ENCODE results near the gene GP1BB. TPM values are rescaled to one million over a fixed set of nuclear protein-coding genes. Genes with fewer than 3 reads are reported as not detected.

Gene GP1BB
- total RNA-seq, 1 experiment from 2014 or later = 4.3 TPM

DNA sequence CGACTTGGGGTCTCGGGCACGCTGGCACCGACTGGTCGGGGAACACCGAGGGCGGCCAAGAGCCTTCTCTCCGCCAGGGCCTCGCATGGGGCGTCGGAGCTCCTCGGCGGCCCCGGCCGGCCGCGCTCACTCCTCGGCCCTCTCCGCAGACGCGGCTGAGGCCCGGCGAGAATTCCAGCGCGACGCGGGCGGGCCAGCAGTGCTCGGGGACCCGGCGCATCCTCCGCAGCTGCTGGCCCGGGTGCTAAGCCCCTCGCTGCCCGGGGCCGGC lies 42.8 kb downstream of the GP1BB start:
- Mint-ChIP-seq H3K4me1 (peaks cover 30% of the 10 kb centered on the region), H3K4me3 (no peak overlapping the region), H3K9me3 (no peaks in the 10 kb centered on the region), H3K27ac (no peak overlapping the region), H3K27me3 (ENCODE audit: low read depth) (peaks cover 91% of the 10 kb centered on the region), H3K36me3 (no peaks in the 10 kb centered on the region)
- ChIA-PET POLR2A (no interaction called here), CTCF (interaction anchor here (1.4 to 5.4 kb wide), 7 partner anchors 11 to 144 kb away, joined by 3 to 44 read pairs (median 6); partner anchors contain the start of gene GP1BB)
- DNase-seq (ENCODE audit: low spot score) (peak; percentile 41), ATAC-seq (peak; percentile 1; the same call in 1 of the 2 replicates)
- TF ChIP-seq MXD4 (CRISPR knock-in tag; IDR thresholded peaks at IDR 0.05; ENCODE audit: borderline replicate concordance) = no peak

DNA sequence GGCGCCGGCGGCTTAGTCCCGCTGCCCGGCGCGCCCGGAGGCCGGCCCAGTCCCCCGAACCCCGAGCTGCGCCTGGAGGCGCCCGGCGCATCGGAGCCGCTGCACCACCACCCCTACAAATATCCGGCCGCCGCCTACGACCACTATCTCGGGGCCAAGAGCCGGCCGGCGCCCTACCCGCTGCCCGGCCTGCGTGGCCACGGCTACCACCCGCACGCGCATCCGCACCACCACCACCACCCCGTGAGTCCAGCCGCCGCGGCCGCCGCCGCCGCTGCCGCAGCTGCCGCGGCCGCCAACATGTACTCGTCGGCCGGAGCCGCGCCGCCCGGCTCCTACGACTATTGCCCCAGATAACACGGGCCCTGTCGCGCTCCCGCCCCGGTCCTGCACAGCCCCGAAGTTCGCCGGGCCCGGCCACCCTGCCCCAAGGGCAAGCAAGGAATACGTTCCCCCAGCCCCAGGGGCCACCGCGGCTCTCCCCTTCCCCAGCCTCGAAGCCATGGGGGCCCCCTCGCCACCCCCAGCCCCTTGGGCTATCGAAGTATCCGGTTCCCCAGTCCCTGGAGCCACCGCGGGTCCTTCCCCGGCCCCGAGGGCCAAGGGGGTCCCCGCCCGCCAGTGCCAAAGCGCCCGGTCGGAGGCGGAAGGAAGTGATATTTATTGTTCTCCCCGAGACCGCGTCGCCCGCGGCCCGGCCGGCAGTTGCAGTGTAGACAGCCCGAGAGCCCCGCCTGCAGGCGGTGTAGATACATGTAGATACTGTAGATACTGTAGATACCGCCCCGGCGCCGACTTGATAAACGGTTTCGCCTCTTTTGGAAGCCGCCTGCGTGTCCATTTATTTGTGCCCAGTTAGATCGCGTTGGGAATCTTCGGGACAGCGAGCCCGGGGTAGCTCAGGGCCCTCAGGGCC lies 43.4 kb downstream of the GP1BB start:
- ATAC-seq (peak; percentile 21), DNase-seq (ENCODE audit: low spot score) (peak; percentile 73)
- POLR2A ChIA-PET = no interaction called here
- CTCF ChIA-PET = interaction anchor here (0.6 to 5.4 kb wide), 5 partner anchors 12 to 231 kb away, joined by 3 to 44 read pairs (median 4); partner anchors contain the start of gene GP1BB
- TF ChIP-seq ZNF671 (CRISPR knock-in tag; IDR thresholded peaks at IDR 0.05) (no peak), ETV6 (CRISPR knock-in tag; IDR thresholded peaks at IDR 0.05) (0 out of 2 replicates have a peak, but pooled peaks have one; percentile 27)
- TF ChIP-seq, protein P1, sequence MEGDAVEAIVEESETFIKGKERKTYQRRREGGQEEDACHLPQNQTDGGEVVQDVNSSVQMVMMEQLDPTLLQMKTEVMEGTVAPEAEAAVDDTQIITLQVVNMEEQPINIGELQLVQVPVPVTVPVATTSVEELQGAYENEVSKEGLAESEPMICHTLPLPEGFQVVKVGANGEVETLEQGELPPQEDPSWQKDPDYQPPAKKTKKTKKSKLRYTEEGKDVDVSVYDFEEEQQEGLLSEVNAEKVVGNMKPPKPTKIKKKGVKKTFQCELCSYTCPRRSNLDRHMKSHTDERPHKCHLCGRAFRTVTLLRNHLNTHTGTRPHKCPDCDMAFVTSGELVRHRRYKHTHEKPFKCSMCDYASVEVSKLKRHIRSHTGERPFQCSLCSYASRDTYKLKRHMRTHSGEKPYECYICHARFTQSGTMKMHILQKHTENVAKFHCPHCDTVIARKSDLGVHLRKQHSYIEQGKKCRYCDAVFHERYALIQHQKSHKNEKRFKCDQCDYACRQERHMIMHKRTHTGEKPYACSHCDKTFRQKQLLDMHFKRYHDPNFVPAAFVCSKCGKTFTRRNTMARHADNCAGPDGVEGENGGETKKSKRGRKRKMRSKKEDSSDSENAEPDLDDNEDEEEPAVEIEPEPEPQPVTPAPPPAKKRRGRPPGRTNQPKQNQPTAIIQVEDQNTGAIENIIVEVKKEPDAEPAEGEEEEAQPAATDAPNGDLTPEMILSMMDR (IDR thresholded peaks at IDR 0.05) = peak; percentile 30
- no peak overlapping the region for H3K27ac Mint-ChIP-seq
- peak overlapping the region; percentile 44 for H3K4me3 Mint-ChIP-seq
- peaks cover 27% of the 10 kb centered on the region for H3K4me1 Mint-ChIP-seq
- no peaks in the 10 kb centered on the region for H3K36me3 Mint-ChIP-seq
- H3K27me3 Mint-ChIP-seq (ENCODE audit: low read depth) = peaks cover 90% of the 10 kb centered on the region
- H3K9me3 Mint-ChIP-seq = no peaks in the 10 kb centered on the region

DNA sequence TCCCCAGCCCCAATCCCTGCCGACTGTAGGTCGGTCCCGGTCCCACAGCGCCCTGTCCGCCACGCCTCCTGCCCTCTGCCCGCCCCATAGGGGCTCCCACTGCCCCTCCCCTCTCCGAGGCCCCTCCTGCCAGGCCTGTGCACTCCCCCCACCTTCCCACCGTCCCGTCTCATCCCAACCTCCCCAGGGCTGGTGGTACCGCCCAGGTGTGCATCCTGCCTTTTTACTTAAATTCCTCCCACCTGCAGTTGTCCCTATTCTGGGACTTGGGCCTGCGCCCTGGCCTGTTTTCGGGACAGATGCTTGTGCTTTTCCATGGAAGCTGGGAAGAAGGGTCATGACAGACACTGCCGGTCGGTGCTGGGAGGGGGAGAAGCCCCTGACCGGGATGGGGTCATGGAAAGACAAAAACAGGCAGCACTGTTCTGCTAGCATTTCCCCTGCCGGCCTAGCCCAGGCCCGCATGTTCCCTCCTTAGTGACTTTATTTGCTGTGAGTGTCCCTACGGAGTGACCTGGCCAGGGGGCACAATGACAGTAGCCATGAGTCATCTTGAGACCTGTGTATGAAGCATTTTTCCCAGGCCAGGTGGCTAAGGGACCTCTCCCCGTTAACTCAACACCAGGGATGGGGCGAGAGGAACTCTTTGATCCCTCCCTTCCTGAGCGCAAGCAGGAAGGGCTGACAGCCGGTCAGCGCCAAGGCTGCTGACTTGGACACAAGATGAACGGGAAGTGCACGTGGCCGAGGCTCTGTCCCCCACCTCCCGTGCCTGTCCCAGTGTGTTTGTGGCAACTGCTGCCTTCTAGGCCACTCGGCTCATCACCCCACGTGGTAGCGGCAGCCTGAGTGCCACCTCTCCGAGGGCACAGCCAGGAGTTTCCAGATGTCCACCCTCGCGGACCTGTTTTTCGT lies 44.3 kb downstream of the GP1BB start:
- Mint-ChIP-seq H3K4me3 (peak overlapping the region; percentile 47), H3K36me3 (no peaks in the 10 kb centered on the region), H3K27me3 (ENCODE audit: low read depth) (peaks cover 90% of the 10 kb centered on the region), H3K9me3 (no peaks in the 10 kb centered on the region), H3K27ac (no peak overlapping the region), H3K4me1 (peaks cover 21% of the 10 kb centered on the region)
- peak; percentile 46 for ATAC-seq
- DNase-seq (ENCODE audit: low spot score) = peak; percentile 70
- POLR2A ChIA-PET = no interaction called here
- CTCF ChIA-PET = interaction anchor here (0.6 to 1.7 kb wide), 3 partner anchors 15 to 230 kb away, joined by 3 to 6 read pairs (median 3); partner anchors contain the start of gene GP1BB
- TF ChIP-seq FOXK1 (CRISPR knock-in tag; IDR thresholded peaks at IDR 0.05) (no peak), ZNF671 (CRISPR knock-in tag; IDR thresholded peaks at IDR 0.05) (no peak), MYBL2 (CRISPR knock-in tag; IDR thresholded peaks at IDR 0.05) (no peak), NR3C1 (CRISPR knock-in tag; conservative IDR thresholded peaks at IDR 0.05; ENCODE audit: low read depth) (no peak), OVOL2 (CRISPR knock-in tag; IDR thresholded peaks at IDR 0.05; ENCODE audit: borderline replicate concordance) (no peak), ATF1 (CRISPR knock-in tag; IDR thresholded peaks at IDR 0.05) (no peak), RORB (CRISPR knock-in tag; IDR thresholded peaks at IDR 0.05) (no peak), IRF2 (CRISPR knock-in tag; IDR thresholded peaks at IDR 0.05; ENCODE audit: borderline replicate concordance, low read depth) (no peak)
- TF ChIP-seq, protein P2, sequence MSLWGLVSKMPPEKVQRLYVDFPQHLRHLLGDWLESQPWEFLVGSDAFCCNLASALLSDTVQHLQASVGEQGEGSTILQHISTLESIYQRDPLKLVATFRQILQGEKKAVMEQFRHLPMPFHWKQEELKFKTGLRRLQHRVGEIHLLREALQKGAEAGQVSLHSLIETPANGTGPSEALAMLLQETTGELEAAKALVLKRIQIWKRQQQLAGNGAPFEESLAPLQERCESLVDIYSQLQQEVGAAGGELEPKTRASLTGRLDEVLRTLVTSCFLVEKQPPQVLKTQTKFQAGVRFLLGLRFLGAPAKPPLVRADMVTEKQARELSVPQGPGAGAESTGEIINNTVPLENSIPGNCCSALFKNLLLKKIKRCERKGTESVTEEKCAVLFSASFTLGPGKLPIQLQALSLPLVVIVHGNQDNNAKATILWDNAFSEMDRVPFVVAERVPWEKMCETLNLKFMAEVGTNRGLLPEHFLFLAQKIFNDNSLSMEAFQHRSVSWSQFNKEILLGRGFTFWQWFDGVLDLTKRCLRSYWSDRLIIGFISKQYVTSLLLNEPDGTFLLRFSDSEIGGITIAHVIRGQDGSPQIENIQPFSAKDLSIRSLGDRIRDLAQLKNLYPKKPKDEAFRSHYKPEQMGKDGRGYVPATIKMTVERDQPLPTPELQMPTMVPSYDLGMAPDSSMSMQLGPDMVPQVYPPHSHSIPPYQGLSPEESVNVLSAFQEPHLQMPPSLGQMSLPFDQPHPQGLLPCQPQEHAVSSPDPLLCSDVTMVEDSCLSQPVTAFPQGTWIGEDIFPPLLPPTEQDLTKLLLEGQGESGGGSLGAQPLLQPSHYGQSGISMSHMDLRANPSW (CRISPR knock-in tag; conservative IDR thresholded peaks at IDR 0.05; ENCODE audit: low read depth) = no peak
- TF ChIP-seq, protein P3, sequence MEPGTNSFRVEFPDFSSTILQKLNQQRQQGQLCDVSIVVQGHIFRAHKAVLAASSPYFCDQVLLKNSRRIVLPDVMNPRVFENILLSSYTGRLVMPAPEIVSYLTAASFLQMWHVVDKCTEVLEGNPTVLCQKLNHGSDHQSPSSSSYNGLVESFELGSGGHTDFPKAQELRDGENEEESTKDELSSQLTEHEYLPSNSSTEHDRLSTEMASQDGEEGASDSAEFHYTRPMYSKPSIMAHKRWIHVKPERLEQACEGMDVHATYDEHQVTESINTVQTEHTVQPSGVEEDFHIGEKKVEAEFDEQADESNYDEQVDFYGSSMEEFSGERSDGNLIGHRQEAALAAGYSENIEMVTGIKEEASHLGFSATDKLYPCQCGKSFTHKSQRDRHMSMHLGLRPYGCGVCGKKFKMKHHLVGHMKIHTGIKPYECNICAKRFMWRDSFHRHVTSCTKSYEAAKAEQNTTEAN (CRISPR knock-in tag; IDR thresholded peaks at IDR 0.05) = no peak
- TF ChIP-seq, protein P4, sequence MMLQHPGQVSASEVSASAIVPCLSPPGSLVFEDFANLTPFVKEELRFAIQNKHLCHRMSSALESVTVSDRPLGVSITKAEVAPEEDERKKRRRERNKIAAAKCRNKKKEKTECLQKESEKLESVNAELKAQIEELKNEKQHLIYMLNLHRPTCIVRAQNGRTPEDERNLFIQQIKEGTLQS (CRISPR knock-in tag; conservative IDR thresholded peaks at IDR 0.05) = no peak
- TF ChIP-seq, protein P5, sequence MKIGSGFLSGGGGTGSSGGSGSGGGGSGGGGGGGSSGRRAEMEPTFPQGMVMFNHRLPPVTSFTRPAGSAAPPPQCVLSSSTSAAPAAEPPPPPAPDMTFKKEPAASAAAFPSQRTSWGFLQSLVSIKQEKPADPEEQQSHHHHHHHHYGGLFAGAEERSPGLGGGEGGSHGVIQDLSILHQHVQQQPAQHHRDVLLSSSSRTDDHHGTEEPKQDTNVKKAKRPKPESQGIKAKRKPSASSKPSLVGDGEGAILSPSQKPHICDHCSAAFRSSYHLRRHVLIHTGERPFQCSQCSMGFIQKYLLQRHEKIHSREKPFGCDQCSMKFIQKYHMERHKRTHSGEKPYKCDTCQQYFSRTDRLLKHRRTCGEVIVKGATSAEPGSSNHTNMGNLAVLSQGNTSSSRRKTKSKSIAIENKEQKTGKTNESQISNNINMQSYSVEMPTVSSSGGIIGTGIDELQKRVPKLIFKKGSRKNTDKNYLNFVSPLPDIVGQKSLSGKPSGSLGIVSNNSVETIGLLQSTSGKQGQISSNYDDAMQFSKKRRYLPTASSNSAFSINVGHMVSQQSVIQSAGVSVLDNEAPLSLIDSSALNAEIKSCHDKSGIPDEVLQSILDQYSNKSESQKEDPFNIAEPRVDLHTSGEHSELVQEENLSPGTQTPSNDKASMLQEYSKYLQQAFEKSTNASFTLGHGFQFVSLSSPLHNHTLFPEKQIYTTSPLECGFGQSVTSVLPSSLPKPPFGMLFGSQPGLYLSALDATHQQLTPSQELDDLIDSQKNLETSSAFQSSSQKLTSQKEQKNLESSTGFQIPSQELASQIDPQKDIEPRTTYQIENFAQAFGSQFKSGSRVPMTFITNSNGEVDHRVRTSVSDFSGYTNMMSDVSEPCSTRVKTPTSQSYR (CRISPR knock-in tag; IDR thresholded peaks at IDR 0.05) = no peak
- TF ChIP-seq, protein P6, sequence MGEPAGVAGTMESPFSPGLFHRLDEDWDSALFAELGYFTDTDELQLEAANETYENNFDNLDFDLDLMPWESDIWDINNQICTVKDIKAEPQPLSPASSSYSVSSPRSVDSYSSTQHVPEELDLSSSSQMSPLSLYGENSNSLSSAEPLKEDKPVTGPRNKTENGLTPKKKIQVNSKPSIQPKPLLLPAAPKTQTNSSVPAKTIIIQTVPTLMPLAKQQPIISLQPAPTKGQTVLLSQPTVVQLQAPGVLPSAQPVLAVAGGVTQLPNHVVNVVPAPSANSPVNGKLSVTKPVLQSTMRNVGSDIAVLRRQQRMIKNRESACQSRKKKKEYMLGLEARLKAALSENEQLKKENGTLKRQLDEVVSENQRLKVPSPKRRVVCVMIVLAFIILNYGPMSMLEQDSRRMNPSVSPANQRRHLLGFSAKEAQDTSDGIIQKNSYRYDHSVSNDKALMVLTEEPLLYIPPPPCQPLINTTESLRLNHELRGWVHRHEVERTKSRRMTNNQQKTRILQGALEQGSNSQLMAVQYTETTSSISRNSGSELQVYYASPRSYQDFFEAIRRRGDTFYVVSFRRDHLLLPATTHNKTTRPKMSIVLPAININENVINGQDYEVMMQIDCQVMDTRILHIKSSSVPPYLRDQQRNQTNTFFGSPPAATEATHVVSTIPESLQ (CRISPR knock-in tag; IDR thresholded peaks at IDR 0.05) = no peak

Data from WTC11 (cell line).